ENCODE data around the gene TCP11L1.

- TF ChIP-seq CEBPB (IDR thresholded peaks at IDR 0.05) (no peak), RAD21 (IDR thresholded peaks at IDR 0.05; ENCODE audit: low read depth) (no peak), YY1 (IDR thresholded peaks at IDR 0.05; ENCODE audit: low read depth) (no peak), EP300 (IDR thresholded peaks at IDR 0.05; ENCODE audit: borderline replicate concordance) (no peak), ZBTB7A (IDR thresholded peaks at IDR 0.05; ENCODE audit: low read depth) (no peak), NFIC (IDR thresholded peaks at IDR 0.05) (no peak), FOXM1 (IDR thresholded peaks at IDR 0.05; ENCODE audit: borderline replicate concordance, low read depth) (no peak), TEAD4 (IDR thresholded peaks at IDR 0.05) (no peak), TAF1 (IDR thresholded peaks at IDR 0.05; ENCODE audit: low read depth) (no peak)
- TF ChIP-seq, protein P1, sequence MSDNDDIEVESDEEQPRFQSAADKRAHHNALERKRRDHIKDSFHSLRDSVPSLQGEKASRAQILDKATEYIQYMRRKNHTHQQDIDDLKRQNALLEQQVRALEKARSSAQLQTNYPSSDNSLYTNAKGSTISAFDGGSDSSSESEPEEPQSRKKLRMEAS (IDR thresholded peaks at IDR 0.05): no peak
- TF ChIP-seq, protein P2, sequence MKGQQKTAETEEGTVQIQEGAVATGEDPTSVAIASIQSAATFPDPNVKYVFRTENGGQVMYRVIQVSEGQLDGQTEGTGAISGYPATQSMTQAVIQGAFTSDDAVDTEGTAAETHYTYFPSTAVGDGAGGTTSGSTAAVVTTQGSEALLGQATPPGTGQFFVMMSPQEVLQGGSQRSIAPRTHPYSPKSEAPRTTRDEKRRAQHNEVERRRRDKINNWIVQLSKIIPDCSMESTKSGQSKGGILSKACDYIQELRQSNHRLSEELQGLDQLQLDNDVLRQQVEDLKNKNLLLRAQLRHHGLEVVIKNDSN (IDR thresholded peaks at IDR 0.05): no peak
- TF ChIP-seq, protein P3, sequence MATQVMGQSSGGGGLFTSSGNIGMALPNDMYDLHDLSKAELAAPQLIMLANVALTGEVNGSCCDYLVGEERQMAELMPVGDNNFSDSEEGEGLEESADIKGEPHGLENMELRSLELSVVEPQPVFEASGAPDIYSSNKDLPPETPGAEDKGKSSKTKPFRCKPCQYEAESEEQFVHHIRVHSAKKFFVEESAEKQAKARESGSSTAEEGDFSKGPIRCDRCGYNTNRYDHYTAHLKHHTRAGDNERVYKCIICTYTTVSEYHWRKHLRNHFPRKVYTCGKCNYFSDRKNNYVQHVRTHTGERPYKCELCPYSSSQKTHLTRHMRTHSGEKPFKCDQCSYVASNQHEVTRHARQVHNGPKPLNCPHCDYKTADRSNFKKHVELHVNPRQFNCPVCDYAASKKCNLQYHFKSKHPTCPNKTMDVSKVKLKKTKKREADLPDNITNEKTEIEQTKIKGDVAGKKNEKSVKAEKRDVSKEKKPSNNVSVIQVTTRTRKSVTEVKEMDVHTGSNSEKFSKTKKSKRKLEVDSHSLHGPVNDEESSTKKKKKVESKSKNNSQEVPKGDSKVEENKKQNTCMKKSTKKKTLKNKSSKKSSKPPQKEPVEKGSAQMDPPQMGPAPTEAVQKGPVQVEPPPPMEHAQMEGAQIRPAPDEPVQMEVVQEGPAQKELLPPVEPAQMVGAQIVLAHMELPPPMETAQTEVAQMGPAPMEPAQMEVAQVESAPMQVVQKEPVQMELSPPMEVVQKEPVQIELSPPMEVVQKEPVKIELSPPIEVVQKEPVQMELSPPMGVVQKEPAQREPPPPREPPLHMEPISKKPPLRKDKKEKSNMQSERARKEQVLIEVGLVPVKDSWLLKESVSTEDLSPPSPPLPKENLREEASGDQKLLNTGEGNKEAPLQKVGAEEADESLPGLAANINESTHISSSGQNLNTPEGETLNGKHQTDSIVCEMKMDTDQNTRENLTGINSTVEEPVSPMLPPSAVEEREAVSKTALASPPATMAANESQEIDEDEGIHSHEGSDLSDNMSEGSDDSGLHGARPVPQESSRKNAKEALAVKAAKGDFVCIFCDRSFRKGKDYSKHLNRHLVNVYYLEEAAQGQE (IDR thresholded peaks at IDR 0.05; ENCODE audit: low read depth): no peak
Measured at GRCh38 chr11:33005175-33005574, 34.2 kb upstream of the TCP11L1 start.
